Gastroesophageal sphincter (tissue), 4 donors: Measurements from ENCODE around the gene GAS2. TPM values are rescaled to one million over a fixed set of nuclear protein-coding genes. Genes with fewer than 3 reads are reported as not detected.

Experiments used
- ATAC-seq: fragments of 150-250 bp; one replicate; pipeline ENCODE4 v1.9.1; 2016; ENCODE audit warnings: mild to moderate bottlenecking, moderate library complexity
- H3K27ac ChIP-seq, 4 donors: fragments of 200-600 bp; sonication (generic) in 3 of 4; 1 replicate in 3 of 4; 2 replicates in 1 of 4; pipeline ENCODE4 v1.5.1; 2016 to 2019
- H3K27me3 ChIP-seq: fragments of 200-600 bp; sonication (generic); one replicate; pipeline ENCODE4 v1.5.1; 2019
- H3K36me3 ChIP-seq, 2 donors: fragments of 200-600 bp; sonication (generic); one replicate each; pipeline ENCODE4 v1.5.1; 2019; ENCODE audit warnings: control low read depth in 1 of 2
- H3K4me1 ChIP-seq, 3 donors: fragments of 200-600 bp; sonication (generic); 1 replicate in 2 of 3; 2 replicates in 1 of 3; pipeline ENCODE4 v1.5.1; 2016 to 2019; ENCODE audit warnings: control low read depth in 2 of 3
- H3K4me3 ChIP-seq, 2 donors: fragments of 200-600 bp; sonication (generic); one replicate each; pipeline ENCODE4 v1.5.1; 2019; ENCODE audit warnings: mild to moderate bottlenecking in 1 of 2, moderate library complexity in 1 of 2
- H3K9me3 ChIP-seq, 3 donors: fragments of 200-600 bp; sonication (generic); one replicate each; pipeline ENCODE4 v1.5.1; 2017 to 2019; ENCODE audit warnings: control low read depth in 2 of 3
- EP300 ChIP-seq: sonication (generic); formaldehyde crosslinking; IDR thresholded peaks from one replicate; pipeline ENCODE4 v1.6.1; 2017; ENCODE audit warnings: antibody characterized with exemption, mild to moderate bottlenecking
- POLR2A ChIP-seq, 2 donors: fragments of 450-650 bp; IDR thresholded peaks; one replicate each; pipeline ENCODE4 v1.6.1; 2017; ENCODE audit warnings: antibody characterized with exemption in 2 of 2, mild to moderate bottlenecking in 2 of 2, moderate library complexity in 1 of 2
- POLR2AphosphoS5 ChIP-seq: sonication (generic); formaldehyde crosslinking; IDR thresholded peaks from one replicate; pipeline ENCODE4 v1.6.1; 2017; ENCODE audit warnings: antibody characterized with exemption
- WGBS, 2 donors: methylation state at CpG; one replicate each; pipeline ENCODE4 v1.1.5; 2018; ENCODE audit warnings: low coverage in 1 of 2; 5-methylcytosine and 5-hydroxymethylcytosine counted together
- total RNA-seq, 4 donors: library from RNA; depleted of rRNA; stranded (reverse); fragments of >200 nt; gene quantifications; one replicate each; pipeline ENCODE4 v1.1.0, GENCODE V29; 2016
- TF ChIP-seq, protein P1 (sequence below), 4 experiments: fragments of 200-600 bp in 2 of 4; fragments of 450-650 bp in 2 of 4; sonication (generic) in 1 of 4; IDR thresholded peaks; one replicate each; pipeline ENCODE4 v1.5.1; 2017 to 2019; ENCODE audit warnings: antibody characterized with exemption in 4 of 4, mild to moderate bottlenecking in 2 of 4, moderate library complexity in 2 of 4

Gene GAS2
- total RNA-seq, 4 donors from 2014 or later, result 0.67 to 1.4 (median 0.86) TPM

DNA sequence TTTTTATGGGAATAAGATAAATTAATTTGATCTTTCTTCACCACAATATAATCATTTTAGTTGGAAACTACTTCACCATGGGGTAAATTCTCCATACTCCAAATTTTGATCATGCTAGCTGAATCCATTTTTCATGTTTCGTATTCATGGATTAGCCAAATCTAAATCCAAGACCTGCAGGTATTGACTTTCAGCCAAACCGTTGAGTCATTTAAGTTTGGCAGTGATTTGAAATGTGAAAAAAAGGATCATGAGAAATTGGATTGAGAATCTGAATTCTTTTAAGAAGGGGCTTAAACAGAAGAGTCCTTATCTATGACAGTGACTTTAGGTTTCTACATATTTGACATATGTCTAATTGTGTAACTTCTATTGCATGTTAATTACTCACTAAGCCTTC is 5.3 kb downstream of the GAS2 start:
- no peaks in the 10 kb centered on the region for H3K36me3 ChIP-seq
- no peaks in the 10 kb centered on the region for H3K9me3 ChIP-seq
- H3K27ac ChIP-seq, result no peak overlapping the region
- H3K27me3 ChIP-seq, result peaks cover 28% of the 10 kb centered on the region
- WGBS, 2 donors, result 56 to 79% methylated on average over 2 of the region's 2 CpGs
- peaks cover 0 to 7% (median 0%) of the 10 kb centered on the region in 3 donors for H3K4me1 ChIP-seq
- ATAC-seq, result no peak
- TF ChIP-seq EP300, result no peak
- no peak for TF ChIP-seq POLR2AphosphoS5
- TF ChIP-seq POLR2A (IDR thresholded peaks at IDR 0.05), result no peak
- TF ChIP-seq, protein P1, sequence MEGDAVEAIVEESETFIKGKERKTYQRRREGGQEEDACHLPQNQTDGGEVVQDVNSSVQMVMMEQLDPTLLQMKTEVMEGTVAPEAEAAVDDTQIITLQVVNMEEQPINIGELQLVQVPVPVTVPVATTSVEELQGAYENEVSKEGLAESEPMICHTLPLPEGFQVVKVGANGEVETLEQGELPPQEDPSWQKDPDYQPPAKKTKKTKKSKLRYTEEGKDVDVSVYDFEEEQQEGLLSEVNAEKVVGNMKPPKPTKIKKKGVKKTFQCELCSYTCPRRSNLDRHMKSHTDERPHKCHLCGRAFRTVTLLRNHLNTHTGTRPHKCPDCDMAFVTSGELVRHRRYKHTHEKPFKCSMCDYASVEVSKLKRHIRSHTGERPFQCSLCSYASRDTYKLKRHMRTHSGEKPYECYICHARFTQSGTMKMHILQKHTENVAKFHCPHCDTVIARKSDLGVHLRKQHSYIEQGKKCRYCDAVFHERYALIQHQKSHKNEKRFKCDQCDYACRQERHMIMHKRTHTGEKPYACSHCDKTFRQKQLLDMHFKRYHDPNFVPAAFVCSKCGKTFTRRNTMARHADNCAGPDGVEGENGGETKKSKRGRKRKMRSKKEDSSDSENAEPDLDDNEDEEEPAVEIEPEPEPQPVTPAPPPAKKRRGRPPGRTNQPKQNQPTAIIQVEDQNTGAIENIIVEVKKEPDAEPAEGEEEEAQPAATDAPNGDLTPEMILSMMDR (IDR thresholded peaks at IDR 0.05), result no peak
- no peak overlapping the region for H3K4me3 ChIP-seq

DNA sequence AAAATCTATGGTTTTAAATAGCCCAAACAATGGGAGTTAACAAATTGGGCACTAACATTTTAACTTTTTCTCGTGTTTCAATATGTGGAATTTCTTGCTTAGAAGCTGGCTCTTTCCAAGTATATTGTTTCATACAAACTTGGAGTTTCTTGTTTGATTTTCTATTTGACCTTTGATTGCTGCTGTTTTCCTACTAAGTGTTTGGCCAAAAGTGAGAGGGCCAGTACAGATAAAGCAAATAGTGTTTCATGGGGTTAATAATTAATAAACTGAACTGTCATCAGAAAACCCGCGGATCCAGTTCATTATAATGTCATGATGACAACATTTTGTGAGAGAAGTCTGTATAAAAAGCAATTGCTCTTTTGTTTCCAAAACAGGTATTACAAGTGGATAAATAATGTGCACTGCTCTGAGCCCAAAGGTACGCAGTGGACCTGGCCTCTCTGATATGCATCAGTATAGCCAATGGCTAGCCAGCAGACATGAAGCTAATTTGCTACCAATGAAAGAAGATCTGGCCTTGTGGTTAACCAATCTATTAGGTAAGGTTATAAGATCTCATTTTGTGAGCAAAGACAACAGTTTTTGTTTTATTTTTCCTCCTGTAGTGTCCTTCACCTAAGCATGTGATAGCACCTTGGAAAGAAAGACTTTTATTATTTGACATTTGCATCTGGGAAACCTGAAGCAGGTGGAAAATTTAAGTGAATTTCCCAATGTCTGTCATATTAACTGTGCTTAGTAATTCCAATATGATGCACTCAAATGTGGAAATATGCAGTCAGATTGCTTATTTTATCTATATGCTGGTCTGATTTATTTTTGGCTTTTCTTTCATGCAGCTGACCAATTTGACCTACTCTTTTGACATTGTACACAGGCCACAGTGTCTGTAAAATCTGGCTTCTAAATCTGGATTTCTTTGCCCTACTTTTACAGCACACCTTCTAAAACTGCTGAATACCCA is 8.3 kb downstream of the GAS2 start:
- ATAC-seq, result no peak
- Histone ChIP-seq H3K27ac (no peak overlapping the region), H3K9me3 (no peaks in the 10 kb centered on the region), H3K4me3 (no peak overlapping the region), H3K27me3 (peaks cover 5% of the 10 kb centered on the region), H3K4me1 (no peaks in the 10 kb centered on the region), H3K36me3 (no peaks in the 10 kb centered on the region)
- 85% methylated on average over 4 of the region's 4 CpGs for WGBS, 2 donors
- TF ChIP-seq, protein P1 (IDR thresholded peaks at IDR 0.05), result no peak
- TF ChIP-seq POLR2A (IDR thresholded peaks at IDR 0.05) (no peak), POLR2AphosphoS5 (no peak), EP300 (no peak)

DNA sequence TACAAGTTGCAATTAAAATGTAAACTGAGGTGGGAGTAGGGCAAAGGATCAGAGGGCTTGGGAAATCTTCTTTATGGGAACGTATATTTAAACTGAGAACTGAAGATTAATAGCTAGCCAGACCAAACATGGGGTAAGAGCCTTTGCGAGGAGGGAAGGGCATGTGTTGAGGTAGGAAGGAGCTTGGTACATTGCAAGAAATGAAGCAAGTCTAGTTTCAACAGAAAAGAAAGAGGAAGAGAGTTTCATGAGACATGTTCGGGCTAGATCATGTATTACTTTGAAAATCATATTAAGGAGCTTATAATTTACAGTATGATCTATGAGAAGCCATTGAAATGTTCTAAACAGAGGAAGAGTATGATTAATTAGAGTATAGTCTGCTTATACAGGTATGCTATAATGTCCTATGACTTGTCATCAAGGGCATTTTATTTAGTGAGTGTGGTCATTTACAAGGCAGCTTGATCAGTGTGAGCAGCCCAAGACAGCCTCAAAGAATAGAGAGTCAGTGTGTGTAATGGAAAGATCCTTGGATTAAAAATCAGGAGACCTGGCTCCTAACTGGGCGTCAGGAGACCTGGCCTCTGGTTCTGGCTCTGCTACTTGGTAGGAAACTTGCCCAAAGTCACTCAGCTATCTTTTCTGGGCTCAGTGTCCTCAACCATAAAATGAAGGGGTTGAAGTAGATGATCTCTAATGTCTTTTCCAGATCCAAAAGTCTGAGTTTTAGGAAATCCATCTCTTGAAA is 10.9 kb downstream of the GAS2 start:
- H3K36me3 ChIP-seq, result no peaks in the 10 kb centered on the region
- no peaks in the 10 kb centered on the region for H3K4me1 ChIP-seq
- H3K4me3 ChIP-seq, result no peak overlapping the region
- no peaks in the 10 kb centered on the region for H3K27me3 ChIP-seq
- ATAC-seq, result no peak
- 60 to 71% methylated on average over 3 to 4 of the region's 4 CpGs for WGBS, 2 donors
- TF ChIP-seq POLR2A (IDR thresholded peaks at IDR 0.05), result no peak
- no peaks in the 10 kb centered on the region for H3K9me3 ChIP-seq
- no peak overlapping the region for H3K27ac ChIP-seq

DNA sequence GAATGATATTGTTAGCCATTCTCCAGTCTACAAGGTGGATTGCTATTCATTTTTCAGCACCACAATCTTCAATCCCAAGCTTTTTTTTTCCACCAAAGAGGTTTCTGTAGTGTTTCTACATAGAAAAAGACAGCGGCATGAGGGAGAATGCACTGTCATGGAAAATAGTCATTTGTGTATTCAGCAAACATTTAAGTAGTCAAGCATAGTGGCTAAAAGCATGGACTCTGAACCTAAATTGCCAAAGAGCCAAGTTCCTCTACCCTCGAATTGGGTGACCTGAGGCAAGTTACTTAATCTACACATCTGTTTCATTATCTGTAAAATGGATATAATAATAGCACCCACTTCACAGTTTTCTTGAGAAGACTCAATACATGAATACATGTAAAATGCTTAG is 14.2 kb downstream of the GAS2 start:
- H3K36me3 ChIP-seq, result no peaks in the 10 kb centered on the region
- no peaks in the 10 kb centered on the region for H3K9me3 ChIP-seq
- no peaks in the 10 kb centered on the region for H3K4me1 ChIP-seq
- no peaks in the 10 kb centered on the region for H3K27me3 ChIP-seq
- ATAC-seq, result no peak
- no peak overlapping the region for H3K27ac ChIP-seq
- TF ChIP-seq POLR2A (IDR thresholded peaks at IDR 0.05) (no peak), POLR2AphosphoS5 (no peak), EP300 (no peak)
- TF ChIP-seq, protein P1 (IDR thresholded peaks at IDR 0.05), result no peak
- H3K4me3 ChIP-seq, result no peak overlapping the region
- 51 to 78% methylated on average over 2 of the region's 2 CpGs for WGBS, 2 donors

DNA sequence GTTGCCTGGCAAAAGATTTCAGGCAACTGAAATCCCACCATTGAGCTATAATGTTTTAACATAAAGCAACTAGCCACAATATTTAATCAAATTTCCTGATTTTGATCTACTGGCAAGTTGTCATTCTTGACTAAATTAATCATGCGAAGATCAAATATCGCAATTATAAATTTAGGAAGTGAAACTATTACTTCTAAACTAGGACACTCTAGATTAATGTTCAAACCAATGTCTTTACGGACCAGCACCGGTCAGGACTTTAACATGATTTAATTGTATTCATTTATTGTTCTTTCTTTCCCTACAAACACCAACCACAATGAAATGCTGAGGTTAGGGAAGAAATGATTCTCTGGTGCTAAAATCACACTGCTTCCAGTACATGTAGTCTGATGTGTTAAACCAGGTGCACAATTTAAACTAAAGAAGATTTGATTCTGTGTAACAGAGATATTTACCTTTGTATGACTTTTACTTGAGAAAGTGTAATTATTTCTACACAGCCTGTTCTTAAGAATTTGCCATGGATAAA is 14.9 kb downstream of the GAS2 start:
- TF ChIP-seq POLR2AphosphoS5 (no peak), POLR2A (IDR thresholded peaks at IDR 0.05) (no peak), EP300 (no peak)
- TF ChIP-seq, protein P1 (IDR thresholded peaks at IDR 0.05), result no peak
- H3K4me1 ChIP-seq, result no peaks in the 10 kb centered on the region
- 94 to 97% methylated on average over 4 of the region's 4 CpGs for WGBS, 2 donors
- H3K27ac ChIP-seq, result no peak overlapping the region
- no peak overlapping the region for H3K4me3 ChIP-seq
- no peaks in the 10 kb centered on the region for H3K36me3 ChIP-seq
- no peaks in the 10 kb centered on the region for H3K27me3 ChIP-seq
- ATAC-seq, result no peak
- no peaks in the 10 kb centered on the region for H3K9me3 ChIP-seq
